ENCODE data around the gene SORCS1.

Gene SORCS1

DNA sequence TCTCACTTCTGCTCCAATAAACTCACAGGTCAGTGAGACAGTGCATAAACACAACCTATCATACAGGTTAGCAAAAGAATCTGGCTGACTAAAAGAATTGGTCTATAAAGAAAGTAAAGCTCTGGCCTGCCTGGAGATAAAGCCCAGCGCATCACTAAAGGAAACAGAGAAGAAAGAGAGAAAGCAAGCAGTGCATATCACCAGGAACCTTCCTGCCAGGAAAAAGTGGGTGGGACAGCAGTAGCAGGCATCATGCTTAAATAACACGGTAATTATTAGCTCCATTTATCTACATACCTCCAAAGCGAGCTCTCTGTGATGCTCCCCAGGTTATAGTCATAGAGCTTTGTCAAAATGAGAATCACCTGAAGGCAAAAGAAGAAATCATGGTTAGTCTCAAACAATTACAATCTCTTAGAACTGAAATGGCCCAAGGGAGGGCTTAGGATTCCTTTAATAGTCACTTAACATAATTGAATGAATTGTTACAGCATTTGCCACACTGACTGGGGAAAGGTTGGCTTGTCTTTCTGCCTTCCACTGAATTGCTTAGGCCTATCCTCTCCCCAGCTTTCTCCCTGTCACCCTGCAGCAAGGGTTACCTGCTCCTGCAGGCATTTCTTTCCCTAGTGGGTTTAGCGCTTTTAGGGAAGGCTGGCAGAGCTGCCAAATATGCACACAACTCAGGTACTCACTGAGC, 208.1 kb downstream of the SORCS1 start:
- H3K9me3 Mint-ChIP-seq: no peaks in the 10 kb centered on the region
- DNase-seq: no peak
- no peak overlapping the region for H3K27ac Mint-ChIP-seq
- H3K4me3 Mint-ChIP-seq: no peak overlapping the region
- no peaks in the 10 kb centered on the region for H3K36me3 Mint-ChIP-seq (ENCODE audit: insufficient read depth)
- no peaks in the 10 kb centered on the region for H3K4me1 Mint-ChIP-seq (ENCODE audit: low read depth in 2 of 2)
- H3K27me3 Mint-ChIP-seq: no peaks in the 10 kb centered on the region
- no peak for ATAC-seq (replicated peaks)

DNA sequence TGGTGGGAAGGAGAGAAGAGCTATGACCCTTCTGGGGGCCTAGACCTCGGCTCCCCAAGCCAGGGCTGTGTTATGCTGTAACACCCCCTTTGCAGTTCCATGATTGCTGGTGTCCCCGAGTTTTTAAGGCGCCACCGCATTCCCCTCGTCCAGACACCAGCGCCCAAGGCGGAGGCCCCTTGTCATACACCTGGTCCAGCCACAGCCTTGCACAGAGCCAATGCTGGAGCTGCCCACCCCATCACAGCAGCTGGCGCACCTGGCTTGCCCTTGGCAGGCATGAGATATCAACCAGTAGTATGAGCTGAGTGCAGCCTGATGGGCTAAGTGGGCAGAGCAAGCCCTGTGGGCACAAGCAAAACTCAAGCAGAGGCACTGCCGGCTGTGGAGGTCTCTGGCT, 209.4 kb downstream of the SORCS1 start:
- no peak overlapping the region for H3K27ac Mint-ChIP-seq
- no peaks in the 10 kb centered on the region for H3K27me3 Mint-ChIP-seq
- ATAC-seq (replicated peaks): no peak
- no peak overlapping the region for H3K4me3 Mint-ChIP-seq
- DNase-seq: no peak
- H3K4me1 Mint-ChIP-seq (ENCODE audit: low read depth in 2 of 2): peaks cover 0 to under 1% of the 10 kb centered on the region in 2 donors
- H3K36me3 Mint-ChIP-seq (ENCODE audit: insufficient read depth): no peaks in the 10 kb centered on the region
- peaks cover under 1 to 2% of the 10 kb centered on the region in 2 donors for H3K9me3 Mint-ChIP-seq

DNA sequence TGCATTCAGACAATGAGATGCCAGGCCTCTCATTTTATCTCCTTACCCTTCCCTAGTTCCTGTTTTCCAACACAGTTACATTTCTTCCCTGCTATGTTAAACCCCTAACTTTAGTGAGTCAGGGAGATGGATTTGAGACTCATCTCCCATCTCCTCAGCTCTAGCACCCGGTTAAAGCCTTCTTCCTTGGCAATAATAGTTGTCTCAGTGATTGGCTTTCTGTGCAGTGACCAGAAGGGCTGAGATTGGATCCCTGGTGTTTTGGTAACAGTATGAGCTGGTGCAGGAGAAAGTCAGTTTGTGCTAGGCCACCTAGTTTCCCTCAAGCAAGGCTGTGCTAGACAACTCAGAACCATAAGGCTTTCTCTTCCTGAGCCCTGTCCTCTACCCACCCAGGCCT, 212.5 kb downstream of the SORCS1 start:
- H3K4me1 Mint-ChIP-seq (ENCODE audit: low read depth in 2 of 2): peaks cover 0 to 3% of the 10 kb centered on the region in 2 donors
- peaks cover 3 to 7% of the 10 kb centered on the region in 2 donors for H3K9me3 Mint-ChIP-seq
- no peak for ATAC-seq (replicated peaks)
- no peak overlapping the region for H3K27ac Mint-ChIP-seq
- H3K36me3 Mint-ChIP-seq (ENCODE audit: insufficient read depth): no peaks in the 10 kb centered on the region
- H3K27me3 Mint-ChIP-seq: no peaks in the 10 kb centered on the region
- DNase-seq: no peak
- no peak overlapping the region for H3K4me3 Mint-ChIP-seq

GRCh38 chr10:106949680-106950478, 214.6 kb downstream of the SORCS1 start:
- peaks cover 7 to 8% of the 10 kb centered on the region in 2 donors for H3K9me3 Mint-ChIP-seq

GRCh38 chr10:106947643-106948042, 216.9 kb downstream of the SORCS1 start:
- no peak for ATAC-seq (replicated peaks)

More at GRCh38 chr10:106949680-106950478, 214.6 kb downstream of the SORCS1 start:
- Mint-ChIP-seq H3K4me3 (no peak overlapping the region), H3K27me3 (no peaks in the 10 kb centered on the region), H3K27ac (no peak overlapping the region), H3K36me3 (ENCODE audit: insufficient read depth) (no peaks in the 10 kb centered on the region), H3K4me1 (ENCODE audit: low read depth in 2 of 2) (peaks cover 0 to 3% of the 10 kb centered on the region in 2 donors)
- no peak for DNase-seq
- ATAC-seq (replicated peaks): no peak

DNA sequence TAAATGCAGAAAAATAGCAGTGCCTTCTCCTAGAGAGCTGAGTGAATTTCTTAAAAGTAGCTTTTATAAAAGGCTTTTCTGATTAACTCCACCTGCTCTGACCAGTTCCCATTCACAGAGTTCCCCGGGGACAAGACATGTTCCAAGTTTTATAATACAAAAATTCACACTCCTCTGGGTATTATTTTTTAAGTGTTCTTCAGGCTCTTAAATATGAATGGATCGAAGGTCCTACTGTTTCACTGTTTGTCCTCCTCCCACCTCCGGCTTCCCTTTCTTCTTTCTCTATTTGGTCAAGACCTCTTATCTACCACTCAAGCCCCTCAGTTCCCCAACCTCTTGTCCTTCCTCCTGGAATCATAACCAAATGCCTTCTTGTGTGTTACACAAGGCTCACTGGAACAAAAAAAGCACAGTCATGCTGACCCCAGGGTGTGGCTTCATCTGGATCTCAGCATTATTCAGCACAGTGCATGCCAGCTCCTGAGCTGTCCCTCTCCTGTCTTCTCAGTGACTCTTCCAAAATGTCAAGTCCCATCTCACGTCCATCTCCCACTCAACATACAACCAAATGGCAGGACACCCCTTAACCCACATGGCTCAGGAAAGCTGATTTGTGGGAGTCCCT, 222.4 kb downstream of the SORCS1 start:
- Mint-ChIP-seq H3K36me3 (ENCODE audit: insufficient read depth) (peaks cover 3% of the 10 kb centered on the region), H3K4me3 (no peak overlapping the region), H3K4me1 (ENCODE audit: low read depth in 2 of 2) (no peaks in the 10 kb centered on the region), H3K27me3 (no peaks in the 10 kb centered on the region), H3K27ac (no peak overlapping the region), H3K9me3 (peaks cover 0 to 9% of the 10 kb centered on the region in 2 donors)
- no peak for DNase-seq
- no peak for ATAC-seq (replicated peaks)

More at GRCh38 chr10:106947643-106948042, 216.9 kb downstream of the SORCS1 start:
- no peak overlapping the region for H3K27ac Mint-ChIP-seq
- H3K4me1 Mint-ChIP-seq (ENCODE audit: low read depth in 2 of 2): peaks cover 0 to 3% of the 10 kb centered on the region in 2 donors
- H3K9me3 Mint-ChIP-seq: peaks cover 7 to 8% of the 10 kb centered on the region in 2 donors
- no peak for DNase-seq
- no peaks in the 10 kb centered on the region for H3K36me3 Mint-ChIP-seq (ENCODE audit: insufficient read depth)
- no peaks in the 10 kb centered on the region for H3K27me3 Mint-ChIP-seq
- no peak overlapping the region for H3K4me3 Mint-ChIP-seq

GRCh38 chr10:106941297-106942034, 223.0 kb downstream of the SORCS1 start:
- no peak for ATAC-seq (replicated peaks)
- Mint-ChIP-seq H3K9me3 (peaks cover 0 to 6% of the 10 kb centered on the region in 2 donors), H3K27ac (no peak overlapping the region)

GRCh38 chr10:106938513-106938912, 226.0 kb downstream of the SORCS1 start:
- ATAC-seq (replicated peaks): no peak
- H3K4me3 Mint-ChIP-seq: no peak overlapping the region
- DNase-seq: no peak
- no peaks in the 10 kb centered on the region for H3K4me1 Mint-ChIP-seq (ENCODE audit: low read depth in 2 of 2)
- H3K9me3 Mint-ChIP-seq: peaks cover 0 to 5% of the 10 kb centered on the region in 2 donors
- peaks cover 3% of the 10 kb centered on the region for H3K36me3 Mint-ChIP-seq (ENCODE audit: insufficient read depth)
- H3K27ac Mint-ChIP-seq: no peak overlapping the region
- no peaks in the 10 kb centered on the region for H3K27me3 Mint-ChIP-seq

More at GRCh38 chr10:106941297-106942034, 223.0 kb downstream of the SORCS1 start:
- H3K4me1 Mint-ChIP-seq (ENCODE audit: low read depth in 2 of 2): no peaks in the 10 kb centered on the region
- H3K27me3 Mint-ChIP-seq: no peaks in the 10 kb centered on the region
- DNase-seq: no peak
- peaks cover 3% of the 10 kb centered on the region for H3K36me3 Mint-ChIP-seq (ENCODE audit: insufficient read depth)
- no peak overlapping the region for H3K4me3 Mint-ChIP-seq

- peaks cover 3% of the 10 kb centered on the region for H3K36me3 Mint-ChIP-seq (ENCODE audit: insufficient read depth)
- no peak overlapping the region for H3K27ac Mint-ChIP-seq
- no peak for ATAC-seq (replicated peaks)
Measured at GRCh38 chr10:106935978-106936451, 228.5 kb downstream of the SORCS1 start.

DNA sequence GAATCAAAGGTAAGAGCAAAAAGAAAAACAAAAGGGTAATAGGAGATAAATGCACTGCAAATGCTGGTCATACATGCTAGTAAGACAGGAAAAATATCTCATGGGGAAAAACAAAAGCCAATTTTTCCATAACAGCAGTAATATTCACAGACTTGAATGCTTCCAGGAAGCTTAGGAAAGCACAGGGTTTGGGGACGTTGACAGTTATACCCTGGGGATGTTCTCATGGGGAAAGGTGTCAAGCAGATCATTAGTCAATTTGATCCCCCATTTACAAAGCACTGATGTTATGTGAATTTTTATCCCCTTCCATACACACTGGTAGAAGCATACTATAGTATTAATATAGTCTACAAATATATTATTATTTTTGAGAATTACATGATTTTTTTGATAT, 232.7 kb downstream of the SORCS1 start:
- no peak overlapping the region for H3K4me3 Mint-ChIP-seq
- ATAC-seq (replicated peaks): no peak
- H3K36me3 Mint-ChIP-seq (ENCODE audit: insufficient read depth): no peaks in the 10 kb centered on the region
- no peak for DNase-seq
- H3K4me1 Mint-ChIP-seq (ENCODE audit: low read depth in 2 of 2): no peaks in the 10 kb centered on the region
- H3K27ac Mint-ChIP-seq: no peak overlapping the region
- H3K27me3 Mint-ChIP-seq: no peaks in the 10 kb centered on the region
- H3K9me3 Mint-ChIP-seq: no peaks in the 10 kb centered on the region

More at GRCh38 chr10:106935978-106936451, 228.5 kb downstream of the SORCS1 start:
- DNase-seq: no peak
- Mint-ChIP-seq H3K9me3 (peaks cover 0 to 5% of the 10 kb centered on the region in 2 donors), H3K27me3 (no peaks in the 10 kb centered on the region), H3K4me1 (ENCODE audit: low read depth in 2 of 2) (no peaks in the 10 kb centered on the region), H3K4me3 (no peak overlapping the region)

- ATAC-seq (replicated peaks) (no peak), DNase-seq (no peak)
- Mint-ChIP-seq H3K36me3 (ENCODE audit: insufficient read depth) (no peaks in the 10 kb centered on the region), H3K4me3 (no peak overlapping the region), H3K27me3 (no peaks in the 10 kb centered on the region), H3K4me1 (ENCODE audit: low read depth in 2 of 2) (no peaks in the 10 kb centered on the region), H3K27ac (no peak overlapping the region), H3K9me3 (peaks cover 0 to 1% of the 10 kb centered on the region in 2 donors)
Measured at GRCh38 chr10:106931159-106931852, 233.2 kb downstream of the SORCS1 start.

- H3K36me3 Mint-ChIP-seq (ENCODE audit: insufficient read depth): no peaks in the 10 kb centered on the region
- H3K4me1 Mint-ChIP-seq (ENCODE audit: low read depth in 2 of 2): no peaks in the 10 kb centered on the region
- H3K27me3 Mint-ChIP-seq: no peaks in the 10 kb centered on the region
- H3K9me3 Mint-ChIP-seq: peaks cover 0 to 1% of the 10 kb centered on the region in 2 donors
- H3K27ac Mint-ChIP-seq: no peak overlapping the region
- ATAC-seq (replicated peaks): no peak
- H3K4me3 Mint-ChIP-seq: no peak overlapping the region
- DNase-seq: no peak
Measured at GRCh38 chr10:106930751-106931150, 233.8 kb downstream of the SORCS1 start.

Measured in effector memory CD8-positive, alpha-beta T cell (primary cell).